Activated CD4-positive, alpha-beta T cell treated with anti-CD3 and anti-CD28 coated beads for 24 hours (primary cell): ENCODE results near the gene UPK3BL2.
"Not testable (repeated sequence)": the region's sequence is repeated elsewhere in the genome, so short reads cannot be mapped to it uniquely, and the experiment has no call there.

ENCODE experiments used
- DNase-seq, 2 donors: peaks; one replicate each; pipeline ENCODE4 v3.0.0-alpha.2; 2020; ENCODE audit warnings: low read depth in 2 of 2

The UPK3BL2 gene

GRCh38 chr7:102543596-102543995, at the start of gene UPK3BL2:
TSS of gene UPK3BL2 (minus strand) at chr7:102543696. CDS start at chr7:102543636, 60 bp downstream.
- not testable (repeated sequence) for DNase-seq

- DNase-seq, result not testable (repeated sequence)
Observed at GRCh38 chr7:102592477-102593019, 49.1 kb upstream of the UPK3BL2 start.

GRCh38 chr7:102589857-102590256, 46.4 kb upstream of the UPK3BL2 start:
- not testable (repeated sequence) for DNase-seq

DNA sequence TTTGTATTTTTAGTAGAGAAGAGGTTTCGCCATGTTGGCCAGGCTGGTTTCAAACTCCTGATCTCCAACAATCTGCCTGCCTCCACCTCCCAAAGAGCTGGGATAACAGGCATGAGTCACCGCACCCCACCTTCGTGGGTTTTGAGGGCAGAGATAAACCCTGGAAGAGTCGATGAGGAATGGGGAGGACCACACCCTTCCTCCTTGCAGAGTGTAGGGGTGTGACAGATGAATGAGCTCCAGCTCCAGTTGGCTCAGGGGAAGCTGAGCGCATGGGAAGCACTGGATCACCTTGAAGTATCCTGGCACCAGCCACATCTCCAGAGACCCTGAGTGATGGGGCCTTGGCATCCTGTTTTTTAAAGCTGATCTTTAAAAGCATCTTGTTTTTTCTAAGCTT, 40.0 kb upstream of the UPK3BL2 start:
- DNase-seq, result not testable (repeated sequence)

DNA sequence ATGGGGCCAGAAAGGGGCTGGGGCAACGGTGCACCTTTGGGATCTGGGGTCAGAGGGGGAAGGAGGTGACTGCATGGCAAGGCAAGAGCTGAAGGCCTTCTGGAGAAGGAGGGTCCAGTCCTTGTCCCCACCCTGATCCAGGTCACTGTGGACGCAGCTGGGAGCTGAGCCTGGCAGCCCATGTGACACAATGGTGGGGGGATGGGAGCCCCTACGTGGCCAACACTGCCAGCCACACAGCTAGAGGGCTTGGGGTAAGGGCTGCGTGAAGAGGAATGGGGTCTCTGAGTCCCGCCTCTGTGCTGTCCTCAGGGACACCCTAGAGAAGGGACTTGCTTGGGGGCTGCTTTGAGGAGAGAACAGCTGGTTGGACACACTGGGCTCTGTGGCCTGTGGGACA, 38.2 kb upstream of the UPK3BL2 start:
- DNase-seq, result not testable (repeated sequence)

GRCh38 chr7:102578486-102578885, 35.0 kb upstream of the UPK3BL2 start:
- not testable (repeated sequence) for DNase-seq

- DNase-seq, result not testable (repeated sequence)
Observed at GRCh38 chr7:102577315-102578240, 34.1 kb upstream of the UPK3BL2 start.

DNA sequence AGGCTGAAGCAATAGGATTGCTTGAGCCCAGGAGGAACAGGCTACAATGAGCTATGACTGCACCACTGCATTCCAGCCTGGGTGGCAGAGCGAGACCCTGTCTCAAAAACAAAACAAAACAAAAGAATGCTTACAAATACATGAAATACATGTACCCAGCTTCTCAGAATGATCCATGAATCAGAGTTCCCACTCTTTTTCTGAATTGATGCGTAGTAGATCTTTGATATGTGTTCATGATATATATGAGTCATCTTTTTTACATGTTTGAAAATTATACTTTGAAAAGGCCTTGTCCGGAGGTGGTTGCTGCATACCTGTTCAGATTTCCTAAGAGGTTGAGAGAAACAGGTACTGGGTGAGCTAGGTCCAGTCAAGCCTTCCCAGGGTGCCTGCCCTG, 32.9 kb upstream of the UPK3BL2 start:
- not testable (repeated sequence) for DNase-seq

DNA sequence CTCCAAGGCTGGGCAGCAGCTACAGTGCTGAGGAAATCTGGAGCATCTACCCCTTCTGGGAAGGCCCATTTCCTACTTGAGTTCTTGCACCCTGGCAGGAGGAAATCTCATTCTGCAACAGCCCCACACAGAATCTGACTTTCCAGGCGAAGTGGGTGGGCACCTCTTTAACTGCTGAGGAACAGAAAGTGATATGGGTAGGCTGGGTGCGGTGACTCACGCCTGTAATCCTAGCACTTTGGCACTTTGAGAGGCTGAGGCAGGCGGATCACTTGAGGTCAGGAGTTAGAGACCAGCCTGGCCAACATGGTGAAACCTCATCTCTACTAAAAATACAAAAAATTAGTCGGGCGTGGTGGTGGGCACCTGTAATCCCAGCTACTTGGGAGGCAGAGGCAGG, 31.1 kb upstream of the UPK3BL2 start:
- DNase-seq, result not testable (repeated sequence)

DNA sequence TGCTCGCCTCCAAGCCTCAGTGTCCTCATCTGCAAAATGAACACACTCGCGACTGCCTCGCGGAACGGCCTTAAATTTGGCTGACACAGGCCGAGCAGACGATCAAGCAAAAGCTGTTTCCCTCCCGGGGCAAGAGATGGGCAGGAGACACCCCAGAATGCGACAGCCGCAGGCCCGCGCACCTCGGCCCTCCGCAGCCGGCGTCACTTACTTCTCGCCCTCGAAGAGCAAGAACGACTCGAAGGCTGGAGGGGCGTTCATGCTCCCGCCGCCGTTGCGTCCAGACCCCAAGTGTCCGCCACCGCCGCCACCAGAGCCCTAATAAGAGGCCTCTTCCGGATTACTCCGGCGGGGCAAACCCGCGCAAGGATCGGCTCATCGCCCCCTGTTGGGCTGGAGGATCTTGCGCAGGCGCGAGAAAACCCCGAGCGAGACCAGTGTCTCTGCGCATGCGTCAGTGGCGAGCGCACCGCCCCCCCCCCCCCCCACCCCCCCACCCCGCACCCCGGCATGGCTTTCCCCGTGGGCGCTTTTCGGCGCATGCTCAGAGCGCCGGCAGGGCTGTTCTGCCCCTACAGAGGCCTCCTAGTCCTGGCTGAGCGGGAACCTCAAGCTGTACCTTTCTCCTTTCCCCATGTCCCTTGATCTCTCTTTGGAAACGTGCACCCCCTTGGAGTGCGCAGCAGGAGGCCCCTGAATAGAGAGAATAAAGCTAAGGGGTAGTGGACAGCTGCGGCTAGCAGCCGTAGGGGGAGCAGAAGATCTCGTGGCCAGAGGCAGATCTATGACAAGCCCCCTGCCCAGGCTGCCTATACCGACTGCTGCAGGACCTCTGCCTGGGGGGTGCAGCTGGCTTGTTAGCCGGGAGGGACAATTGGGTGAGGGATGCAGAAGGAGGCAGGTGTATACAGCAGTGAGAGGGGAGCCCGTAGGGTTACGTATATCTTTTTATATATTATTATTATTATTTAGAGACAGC, 29.1 kb upstream of the UPK3BL2 start, which contains the start of gene POLR2J3:
Gene POLR2J3, minus strand, starts transcription at position 323 of the 979 bp plus-strand sequence. Its CDS starts 62 bp downstream, at position 261.
- peak; percentile 93 to 100 for DNase-seq

DNA sequence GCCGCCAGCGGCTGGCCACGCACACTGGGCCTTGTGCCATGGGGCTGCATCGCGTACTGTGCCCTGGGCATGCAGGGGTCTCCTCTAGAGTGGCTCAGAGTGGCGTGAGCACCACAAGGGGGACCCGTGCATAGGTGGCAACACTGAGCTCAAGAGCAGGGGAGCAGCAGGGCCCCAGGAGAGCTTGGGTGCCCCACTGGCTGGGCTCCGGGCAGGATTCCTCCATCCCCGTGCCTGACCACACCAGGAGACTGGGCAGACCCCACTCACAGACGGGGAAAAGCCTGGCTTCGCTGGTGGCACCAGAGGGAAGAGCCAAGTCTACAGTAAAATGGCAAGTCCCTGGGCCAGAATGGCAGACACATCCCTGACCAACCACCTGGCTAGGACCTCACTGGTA, 25.1 kb upstream of the UPK3BL2 start:
- not testable (repeated sequence) for DNase-seq

DNA sequence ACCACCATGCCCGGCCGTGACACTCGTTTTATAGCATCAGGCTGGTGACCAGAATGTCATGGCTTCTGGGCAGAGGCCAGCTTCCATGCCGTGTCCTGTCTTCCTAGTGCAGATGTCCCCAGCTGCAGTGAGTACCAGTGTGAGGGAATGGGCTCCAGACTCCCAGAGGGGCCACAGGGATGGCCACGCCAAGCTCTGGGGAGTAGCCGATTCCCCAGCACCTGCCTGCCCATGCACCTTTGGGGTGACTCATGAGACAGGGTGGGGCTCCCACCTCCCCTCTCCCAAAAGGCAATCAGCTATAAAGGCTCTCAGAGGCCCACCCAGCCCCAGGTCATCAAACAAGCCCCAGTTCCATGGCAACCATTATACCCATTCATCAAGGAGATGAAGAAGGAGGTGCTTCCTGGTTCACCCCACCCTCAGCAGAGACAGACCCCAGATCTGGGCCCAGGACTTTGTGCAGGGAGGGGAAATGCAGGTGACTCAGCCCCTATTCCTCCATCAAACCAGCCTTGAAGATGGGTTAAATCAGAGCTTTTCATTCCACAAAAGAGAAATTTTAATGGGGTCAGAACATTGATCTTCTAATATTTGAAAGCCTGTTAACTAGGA, 7.4 kb upstream of the UPK3BL2 start, which contains the start of gene SPDYE2:
Gene SPDYE2, plus strand, starts transcription at position 419 of the 615 bp plus-strand sequence. CDS start 2,030 bp downstream, outside the sequence.
- DNase-seq, result not testable (repeated sequence)

- not testable (repeated sequence) for DNase-seq
Observed at GRCh38 chr7:102546353-102546752, 2.9 kb upstream of the UPK3BL2 start.

GRCh38 chr7:102545288-102545687, 1.8 kb upstream of the UPK3BL2 start:
- DNase-seq, result not testable (repeated sequence)

DNA sequence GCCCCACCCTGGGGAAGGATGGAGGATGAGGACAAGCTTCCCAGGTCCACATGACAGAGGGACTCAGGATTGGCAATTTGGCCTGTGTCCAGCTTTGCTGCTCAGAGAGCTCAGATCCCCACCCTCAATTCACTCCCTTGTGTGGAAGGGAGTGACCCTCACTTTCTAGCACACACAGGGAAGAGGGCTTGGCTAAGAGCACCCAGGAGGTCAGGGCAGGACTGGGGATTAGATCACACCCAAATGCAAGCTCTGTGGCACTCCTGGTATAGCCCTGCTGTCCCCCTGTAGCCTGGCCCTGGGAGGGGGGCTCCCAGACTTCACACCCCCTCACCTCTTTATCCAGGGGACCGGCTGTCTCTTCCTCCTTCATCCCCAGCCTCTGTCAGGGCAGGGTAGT, 876 bp upstream of the UPK3BL2 start:
- not testable (repeated sequence) for DNase-seq

DNA sequence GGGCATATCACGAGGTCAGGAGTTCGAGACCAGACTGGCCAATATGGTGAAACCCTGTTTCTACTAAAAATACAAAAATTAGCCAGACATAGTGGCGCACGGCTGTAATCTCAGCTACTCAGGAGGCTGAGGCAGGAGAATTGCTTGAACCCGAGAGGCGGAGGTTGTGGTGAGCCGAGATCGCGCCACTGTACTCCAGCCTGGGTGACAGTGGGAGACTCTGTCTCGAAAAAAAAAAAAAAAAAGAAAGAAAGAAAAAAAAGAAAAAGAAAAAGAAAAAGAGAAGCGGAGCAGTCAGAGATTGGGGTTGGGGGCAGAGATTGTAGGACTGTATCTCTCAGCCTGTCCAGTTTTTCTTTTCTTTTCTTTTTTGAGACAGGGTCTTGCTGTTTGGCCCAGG, 725 bp downstream of the UPK3BL2 start:
- not testable (repeated sequence) for DNase-seq

DNA sequence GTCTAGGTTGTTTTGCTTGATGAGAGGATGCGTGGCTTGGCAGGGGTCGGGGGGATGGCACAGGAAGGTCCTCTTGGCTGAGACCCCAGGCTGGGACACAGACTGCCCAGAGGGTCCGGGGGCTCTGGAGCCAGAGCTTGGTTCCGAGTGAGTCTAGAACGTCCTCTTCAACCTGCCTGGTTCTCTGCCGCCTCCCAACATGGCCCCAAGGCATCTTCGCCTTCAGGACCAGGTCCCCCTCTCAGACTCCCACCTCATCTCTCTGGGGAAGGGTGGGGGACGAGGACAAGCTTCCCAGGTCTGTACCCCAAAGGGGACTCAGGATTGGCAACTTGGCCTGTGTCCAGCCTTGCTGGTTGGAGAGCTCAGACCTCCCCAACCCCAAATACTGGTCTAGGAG, 1.4 kb downstream of the UPK3BL2 start:
- DNase-seq, result not testable (repeated sequence)

- DNase-seq, result not testable (repeated sequence)
Observed at GRCh38 chr7:102540604-102541003, 2.9 kb downstream of the UPK3BL2 start.

DNA sequence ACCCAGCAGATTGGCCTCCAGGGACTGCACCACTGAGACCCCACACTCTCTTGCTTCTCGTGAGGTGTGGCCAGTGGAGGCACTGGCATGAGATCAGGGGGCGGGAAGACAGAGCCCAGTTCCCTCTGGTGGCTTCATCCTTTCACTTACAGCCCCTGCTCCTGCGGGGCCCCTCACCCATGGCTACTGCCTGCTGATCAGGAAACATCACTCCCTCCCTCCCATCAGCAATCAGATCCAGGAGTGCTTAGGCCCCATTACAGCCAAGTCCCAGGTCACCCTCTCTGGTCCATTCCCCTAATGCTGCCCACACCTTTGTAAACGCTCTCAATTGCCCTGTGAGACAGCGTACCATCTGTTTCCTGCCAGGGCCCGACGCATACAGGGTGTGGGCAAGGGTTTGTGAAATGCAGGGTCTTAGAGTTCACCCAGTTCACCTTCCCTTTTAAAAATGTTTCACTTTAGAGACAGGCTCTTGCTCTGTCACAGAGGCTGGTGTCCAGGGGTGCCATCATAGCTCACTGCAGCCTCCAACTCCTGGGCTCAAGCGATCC, 8.4 kb downstream of the UPK3BL2 start:
- DNase-seq, result not testable (repeated sequence)

DNA sequence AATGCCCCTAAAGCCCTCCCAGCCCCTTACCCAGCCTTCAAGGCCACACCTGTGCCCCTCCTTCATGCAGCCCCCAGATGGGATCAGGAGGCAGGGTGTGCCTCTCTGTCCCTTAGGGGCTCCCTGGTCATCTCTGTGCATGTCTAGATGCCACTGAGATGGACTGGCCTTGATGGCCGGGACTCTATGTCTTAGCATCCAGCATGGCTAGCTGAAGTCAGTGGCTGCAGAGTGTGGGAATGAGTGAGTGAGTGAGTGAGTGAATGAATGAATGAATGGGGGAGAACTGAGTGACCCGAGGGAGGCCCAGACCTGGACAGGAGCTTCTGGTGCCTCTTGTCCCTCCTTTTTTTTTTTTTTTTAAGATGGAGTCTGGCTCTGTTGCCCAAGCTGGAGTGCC, 11.4 kb downstream of the UPK3BL2 start:
- not testable (repeated sequence) for DNase-seq

GRCh38 chr7:102531583-102531982, 11.9 kb downstream of the UPK3BL2 start:
- not testable (repeated sequence) for DNase-seq
